ENCODE measurements around the gene PPP6R3. TPM values are rescaled to one million over a fixed set of nuclear protein-coding genes. Genes with fewer than 3 reads are reported as not detected.
"Not testable (repeated sequence)": the region's sequence is repeated elsewhere in the genome, so short reads cannot be mapped to it uniquely, and the experiment has no call there.

Gene PPP6R3
- total RNA-seq, 1 donor from 2014 or later = 133 TPM

DNA sequence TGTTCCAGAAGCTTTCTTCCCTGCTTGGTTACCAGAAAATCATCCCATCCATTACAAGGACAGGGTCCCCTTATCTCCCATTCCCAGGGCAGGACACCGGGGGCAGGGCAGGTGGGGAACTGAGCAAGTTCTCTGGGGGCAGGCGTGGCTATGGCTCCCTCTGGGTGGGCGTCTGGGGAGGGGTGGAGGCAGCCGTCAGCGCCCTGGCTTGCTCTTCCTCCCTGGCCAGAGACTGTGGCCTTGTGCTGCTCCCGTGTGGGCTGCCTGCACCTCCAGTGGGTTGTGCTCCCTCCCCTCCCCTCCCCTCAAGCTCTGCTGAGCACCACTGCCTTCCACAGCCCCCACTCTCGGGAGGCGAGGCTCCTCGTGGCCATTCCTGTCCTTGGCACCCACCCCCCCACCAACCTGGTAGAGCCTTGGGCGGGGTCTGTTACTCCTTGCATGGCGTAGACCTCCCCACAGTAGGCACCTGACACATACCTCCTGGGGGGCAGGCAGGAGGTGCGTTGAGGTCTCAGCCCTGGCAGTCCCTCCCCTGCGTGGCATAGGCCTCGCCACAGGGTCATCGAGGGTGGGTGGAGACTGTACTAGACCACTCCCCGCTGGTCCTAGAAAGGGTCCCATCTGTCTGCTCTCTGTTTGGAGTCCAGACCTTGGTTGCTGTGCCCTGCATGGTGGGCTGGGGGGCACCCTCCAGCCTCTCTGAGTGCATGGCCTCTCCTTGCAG, 24.2 kb upstream of the PPP6R3 start:
- no peak for DNase-seq (ENCODE audit: low read depth in 2 of 2)

DNA sequence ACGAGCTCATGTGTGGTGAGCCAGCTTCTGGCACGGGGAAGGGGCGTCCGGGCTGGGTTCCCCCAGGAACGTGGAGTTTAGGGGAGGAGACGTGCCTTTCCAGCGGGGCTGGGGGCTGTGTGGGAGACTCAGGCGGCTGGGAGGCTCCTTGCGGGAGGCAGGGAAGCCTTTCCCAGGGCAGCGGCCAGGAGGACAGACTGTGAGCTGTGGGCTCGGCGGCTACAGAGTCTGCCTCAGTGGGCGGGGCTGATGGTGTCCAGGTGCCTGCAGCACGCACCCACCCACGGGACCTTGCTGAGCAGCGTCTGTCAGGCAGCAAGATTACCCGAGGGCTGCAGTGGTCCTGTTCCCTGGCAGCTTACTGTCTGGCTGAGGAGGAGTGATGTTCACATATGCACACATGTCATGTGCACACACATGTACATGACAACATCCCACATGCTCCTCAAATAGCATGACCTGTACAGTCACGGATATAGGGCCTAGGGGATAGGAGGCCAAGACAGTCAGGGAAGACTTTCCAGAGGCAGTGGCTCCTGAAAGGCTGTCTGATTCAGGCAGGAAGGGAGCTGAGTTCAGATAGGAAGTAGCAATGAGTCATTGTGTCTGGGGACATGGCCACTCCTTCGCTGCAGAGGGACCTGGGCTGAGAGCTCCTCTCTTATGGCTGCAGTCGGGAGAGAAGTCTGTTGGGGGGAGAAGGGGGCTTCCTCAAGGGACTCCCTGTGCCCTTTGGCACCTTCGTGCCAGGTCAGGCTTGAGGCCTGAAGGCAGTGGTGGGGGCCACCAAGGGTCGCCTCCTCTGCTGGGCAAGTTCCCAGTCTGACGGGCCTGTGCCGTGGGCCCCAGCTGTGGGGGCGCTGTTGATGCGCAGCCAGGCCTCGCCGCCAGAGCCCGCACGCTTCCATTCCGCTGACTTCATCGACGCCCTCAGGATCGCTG, 23.3 kb upstream of the PPP6R3 start:
- DNase-seq (ENCODE audit: low read depth in 2 of 2) = peak; percentile 85 to 93

DNA sequence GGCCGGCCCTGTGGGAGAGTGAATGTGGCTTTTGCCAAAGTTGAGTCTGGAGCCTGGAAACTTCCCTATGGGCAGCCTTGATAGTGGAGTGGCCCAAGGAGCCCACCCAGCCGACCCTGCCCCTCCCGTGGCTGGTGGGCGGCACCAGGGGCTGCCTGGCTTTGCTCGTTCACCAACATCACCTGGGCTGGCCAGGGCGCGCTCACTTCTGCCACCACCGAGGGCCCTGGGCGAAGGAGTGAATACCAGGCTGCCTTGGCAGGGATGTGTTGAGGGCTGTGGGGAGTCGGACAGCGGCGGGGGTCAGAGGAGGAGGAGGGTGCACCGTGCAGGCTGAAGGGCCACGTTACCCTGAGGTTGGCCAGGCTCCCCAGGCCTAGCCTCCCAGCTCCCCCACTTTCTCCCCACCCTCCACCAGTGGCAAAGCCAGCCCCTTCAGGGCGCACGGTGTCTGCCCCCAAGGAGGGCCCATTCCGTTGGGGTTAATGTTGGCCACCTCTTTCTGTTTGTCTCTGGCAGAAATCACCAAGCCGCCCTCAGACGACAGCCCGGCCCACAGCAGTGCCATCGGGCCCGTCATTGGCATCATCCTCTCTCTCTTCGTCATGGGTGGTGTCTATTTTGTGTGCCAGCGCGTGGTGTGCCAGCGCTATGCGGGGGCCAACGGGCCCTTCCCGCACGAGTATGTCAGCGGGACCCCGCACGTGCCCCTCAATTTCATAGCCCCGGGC, 22.5 kb upstream of the PPP6R3 start:
- no peak for DNase-seq (ENCODE audit: low read depth in 2 of 2)

DNA sequence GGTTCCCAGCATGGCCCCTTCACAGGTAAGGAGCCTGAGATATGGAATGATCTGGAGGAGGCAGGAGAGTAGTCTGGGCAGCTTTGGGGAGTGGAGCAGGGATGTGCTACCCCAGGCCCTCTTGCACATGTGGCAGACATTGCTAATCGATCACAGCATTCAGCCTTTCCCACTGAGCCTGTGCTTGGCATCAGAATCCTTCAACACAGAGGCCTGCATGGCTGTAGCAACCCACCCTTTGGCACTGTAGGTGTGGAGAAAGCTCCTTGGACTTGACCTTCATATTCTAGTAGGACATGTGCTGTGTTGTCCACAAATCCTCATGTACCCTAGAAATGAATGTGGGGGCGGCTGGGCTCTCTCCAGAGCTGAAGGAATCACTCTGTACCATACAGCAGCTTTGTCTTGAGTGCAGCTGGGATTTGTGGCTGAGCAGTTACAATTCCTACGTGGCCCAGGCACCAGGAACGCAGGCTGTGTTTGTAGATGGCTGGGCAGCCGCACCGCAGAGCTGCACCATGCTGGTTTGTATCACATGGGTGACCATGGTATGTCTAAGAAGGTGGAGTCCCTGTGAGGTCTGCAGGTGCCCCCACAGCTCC, 21.8 kb upstream of the PPP6R3 start:
- DNase-seq (ENCODE audit: low read depth in 2 of 2) = no peak

DNA sequence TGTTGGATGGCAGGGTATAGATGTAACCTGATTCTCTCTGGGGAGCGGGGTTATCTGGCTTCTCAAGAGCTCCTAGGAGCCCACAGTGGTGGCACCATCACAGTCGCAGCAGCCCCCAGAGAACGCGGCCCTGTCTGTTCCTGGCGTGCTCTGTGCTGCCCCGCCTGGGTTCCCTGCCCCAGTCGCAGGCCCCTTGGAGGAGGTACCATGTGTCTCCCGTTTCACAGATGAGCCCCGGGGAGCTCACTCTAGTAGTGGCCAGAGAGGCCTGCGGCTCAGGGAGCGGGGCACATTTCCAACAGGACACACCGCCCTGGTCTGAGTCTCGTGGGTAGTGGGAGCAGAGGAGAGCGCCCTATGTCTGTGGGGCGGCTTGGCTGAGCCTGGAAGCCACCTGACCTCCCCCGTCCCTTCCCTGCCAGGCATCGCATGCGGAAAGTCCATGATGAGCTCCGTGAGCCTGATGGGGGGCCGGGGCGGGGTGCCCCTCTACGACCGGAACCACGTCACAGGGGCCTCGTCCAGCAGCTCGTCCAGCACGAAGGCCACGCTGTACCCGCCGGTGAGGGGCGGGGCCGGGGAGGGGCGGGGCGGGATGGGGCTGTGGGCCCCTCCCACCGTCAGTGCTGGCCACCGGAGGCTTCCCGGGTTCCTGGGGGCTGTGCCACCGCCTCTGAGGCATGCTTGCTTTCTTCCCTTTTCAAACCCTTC, 21.0 kb upstream of the PPP6R3 start:
- peak in 1 of 2 donors; percentile 56 for DNase-seq (ENCODE audit: low read depth in 2 of 2)

DNA sequence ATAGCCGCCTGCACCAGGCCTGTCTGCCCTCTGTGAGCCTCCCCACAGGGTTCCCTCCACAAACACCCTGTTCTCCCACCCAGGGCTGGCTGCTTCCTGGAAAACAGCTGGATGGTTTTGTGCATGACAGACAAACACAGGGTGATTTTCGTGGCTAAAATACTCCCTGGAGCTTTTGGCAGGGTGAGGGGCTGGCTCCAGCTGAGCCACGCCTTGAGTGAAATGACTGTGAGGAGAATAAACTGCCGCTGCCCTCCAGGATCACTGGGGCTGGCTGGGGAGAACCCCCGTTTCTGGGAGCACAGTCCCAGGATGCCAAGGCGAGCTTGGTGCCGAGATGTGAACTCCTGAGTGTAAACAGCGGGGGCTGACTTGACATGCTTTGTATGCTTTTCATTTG, 20.3 kb upstream of the PPP6R3 start:
- DNase-seq (ENCODE audit: low read depth in 2 of 2) = no peak

DNA sequence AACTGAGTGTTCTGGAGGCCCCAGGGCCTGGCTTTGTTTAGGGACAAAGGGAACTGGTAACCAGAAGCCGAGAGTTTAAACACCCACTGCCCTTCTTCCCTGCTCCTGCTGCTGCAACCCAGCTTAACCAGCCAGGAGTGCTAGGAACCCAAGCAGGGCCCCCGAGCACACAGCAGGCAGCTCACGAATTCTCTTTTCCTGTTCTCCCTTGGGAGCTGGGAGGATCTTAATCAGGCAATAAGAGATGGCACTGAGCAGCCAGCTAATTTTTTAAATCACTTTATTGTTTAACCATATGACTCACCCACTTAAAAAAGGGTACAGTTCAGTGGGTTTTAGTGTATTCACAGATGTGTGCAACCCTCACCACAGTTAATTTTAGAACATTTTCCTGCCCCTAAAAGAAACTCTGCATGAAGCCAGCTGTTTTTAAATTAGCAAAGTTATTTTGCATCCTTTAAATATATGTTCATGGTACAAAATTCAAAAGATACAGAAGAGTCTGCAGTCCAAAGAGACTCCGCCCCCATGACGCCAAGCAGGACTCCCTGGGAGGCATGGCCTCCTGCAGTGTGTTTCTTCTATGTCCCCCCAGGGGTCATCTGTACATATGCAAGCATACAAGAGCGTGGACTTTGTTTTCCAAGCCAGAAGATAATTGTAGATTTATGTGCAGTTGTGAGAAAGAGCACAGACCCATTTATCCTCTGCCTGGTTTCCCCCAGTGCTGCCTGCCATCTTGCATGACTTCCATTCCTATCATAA, 18.9 kb upstream of the PPP6R3 start:
- DNase-seq (ENCODE audit: low read depth in 2 of 2) = no peak

DNA sequence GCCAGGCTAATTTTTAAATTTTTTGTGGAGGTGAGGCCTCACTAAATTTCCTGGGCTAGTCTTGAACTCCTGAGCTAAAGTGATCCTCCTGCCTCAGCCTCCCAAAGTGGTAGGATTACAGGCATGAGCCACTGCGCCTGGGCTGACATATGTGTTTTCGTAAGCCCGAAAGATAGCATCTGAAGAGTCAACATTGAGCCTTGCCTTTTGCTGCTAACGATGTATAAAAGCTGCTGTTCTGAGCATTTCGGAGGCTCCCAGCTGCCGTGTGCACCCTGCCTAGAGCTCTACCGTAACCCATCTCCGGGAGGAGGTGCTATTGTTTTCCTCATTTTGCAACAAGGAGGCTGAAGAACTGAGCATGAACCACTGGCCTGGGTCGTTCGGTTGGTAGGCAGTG, 18.1 kb upstream of the PPP6R3 start:
- no peak for DNase-seq (ENCODE audit: low read depth in 2 of 2)

DNA sequence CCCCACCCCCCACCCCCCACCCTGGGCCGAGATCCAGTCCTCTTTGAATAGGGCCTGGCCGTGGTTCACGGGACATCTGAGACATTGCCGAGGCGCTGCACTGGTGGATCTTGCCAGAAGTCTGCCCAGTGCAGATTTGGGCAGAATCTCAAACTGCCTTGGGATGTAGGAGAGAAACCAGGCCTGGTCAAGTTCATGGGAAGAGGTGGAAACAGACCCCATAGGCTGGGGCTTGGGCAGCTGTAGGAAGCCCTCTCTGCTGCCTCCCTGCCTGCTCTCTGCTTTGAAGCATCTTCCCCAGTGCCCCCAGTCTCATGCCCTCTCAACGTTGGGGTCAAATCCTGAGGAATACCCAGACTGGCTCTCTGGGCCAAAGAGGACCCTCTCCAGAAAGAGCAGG, 16.0 kb upstream of the PPP6R3 start:
- no peak for DNase-seq (ENCODE audit: low read depth in 2 of 2)

DNA sequence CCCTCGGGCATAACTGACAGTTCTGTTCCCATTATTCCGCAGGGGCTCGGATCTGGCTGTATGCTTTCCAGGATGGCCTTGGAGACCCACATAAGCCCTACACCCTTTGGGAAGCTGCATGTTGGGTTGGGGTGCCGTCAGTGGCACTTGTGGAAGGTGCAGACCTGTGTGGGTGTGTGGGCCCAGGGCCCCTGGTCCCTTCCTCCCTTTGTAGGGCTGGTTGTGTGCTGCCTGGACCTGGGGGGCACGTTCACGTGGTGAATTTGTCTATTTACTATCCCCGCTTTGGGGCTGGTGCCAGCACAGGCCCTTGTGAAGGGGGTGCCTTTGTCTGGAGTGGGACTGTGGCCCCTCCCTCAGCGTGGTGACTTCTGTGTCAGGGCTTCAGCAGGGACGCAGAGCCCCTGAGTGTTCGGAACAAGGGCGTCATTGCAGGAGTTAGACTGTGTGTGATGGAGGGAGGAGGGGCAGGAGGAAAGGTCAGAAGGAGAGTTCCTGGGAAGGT, 15.0 kb upstream of the PPP6R3 start:
- DNase-seq (ENCODE audit: low read depth in 2 of 2) = no peak

DNA sequence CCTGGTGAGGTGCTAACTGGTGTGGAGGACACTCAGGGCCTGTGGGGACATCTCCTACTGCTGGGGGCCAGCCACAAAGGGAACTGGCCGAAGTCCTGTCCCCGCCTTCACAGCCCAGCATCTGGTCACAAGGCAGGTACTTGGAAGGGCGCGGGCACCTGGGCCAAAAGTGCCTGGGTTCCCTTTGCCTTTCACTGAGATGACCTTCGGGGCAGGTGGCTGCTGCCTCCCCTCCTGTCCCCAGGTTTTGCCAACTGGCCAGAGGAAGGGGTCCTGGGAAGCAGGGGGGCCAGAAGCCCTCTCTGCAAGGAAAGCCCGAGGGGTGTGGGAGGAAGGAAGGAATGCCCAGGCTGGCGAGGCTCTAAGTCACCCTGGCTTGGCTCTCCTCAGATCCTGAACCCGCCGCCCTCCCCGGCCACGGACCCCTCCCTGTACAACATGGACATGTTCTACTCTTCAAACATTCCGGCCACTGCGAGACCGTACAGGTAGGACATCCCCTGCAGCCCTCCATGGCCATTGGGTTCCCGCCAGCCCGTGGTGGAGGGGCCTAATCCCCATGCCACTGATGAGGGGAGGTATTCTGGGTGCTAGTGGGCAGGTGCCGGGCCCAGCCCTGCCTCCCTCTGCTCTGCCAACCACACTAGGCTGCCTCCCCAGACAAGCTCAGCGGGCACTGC, 14.4 kb upstream of the PPP6R3 start:
- no peak for DNase-seq (ENCODE audit: low read depth in 2 of 2)

DNA sequence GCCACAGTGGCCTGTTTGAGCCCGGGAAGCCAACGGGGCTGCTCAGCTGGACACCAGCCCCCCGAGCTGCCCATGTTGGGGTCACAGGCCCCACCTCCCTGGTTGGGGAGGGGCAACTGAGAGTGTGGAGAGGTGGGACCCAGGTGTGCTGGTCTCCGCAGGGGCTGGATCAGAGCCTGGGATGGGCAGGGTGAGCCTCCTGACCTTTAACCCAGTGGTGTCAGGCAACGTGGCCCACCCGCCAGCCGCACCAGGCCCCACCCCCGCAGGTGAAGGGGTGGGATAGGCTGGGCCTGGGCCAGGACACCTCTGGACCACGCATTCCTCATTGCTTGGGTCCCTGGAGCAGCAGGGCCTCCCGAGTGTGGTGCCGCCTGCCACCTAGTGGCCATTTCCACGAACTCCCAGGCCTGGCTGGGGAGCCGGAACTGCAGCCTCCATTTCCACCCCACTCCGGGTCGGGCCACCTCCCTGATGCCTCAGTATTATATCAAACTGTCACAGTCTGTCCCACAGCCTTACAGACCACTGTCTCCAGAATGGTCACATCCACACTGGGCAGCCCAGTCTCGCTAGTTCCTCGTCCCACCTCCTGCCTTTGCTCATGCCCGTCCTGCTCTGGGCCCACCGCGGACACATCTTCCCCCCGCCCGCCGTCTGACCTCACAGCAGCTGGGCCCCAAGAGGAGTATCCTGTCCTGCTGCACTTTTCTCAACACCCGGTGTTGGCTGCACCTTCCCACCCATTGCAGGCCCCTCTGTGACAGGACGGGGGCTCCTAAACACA, 13.3 kb upstream of the PPP6R3 start:
- DNase-seq (ENCODE audit: low read depth in 2 of 2) = peak; percentile 73 to 83

DNA sequence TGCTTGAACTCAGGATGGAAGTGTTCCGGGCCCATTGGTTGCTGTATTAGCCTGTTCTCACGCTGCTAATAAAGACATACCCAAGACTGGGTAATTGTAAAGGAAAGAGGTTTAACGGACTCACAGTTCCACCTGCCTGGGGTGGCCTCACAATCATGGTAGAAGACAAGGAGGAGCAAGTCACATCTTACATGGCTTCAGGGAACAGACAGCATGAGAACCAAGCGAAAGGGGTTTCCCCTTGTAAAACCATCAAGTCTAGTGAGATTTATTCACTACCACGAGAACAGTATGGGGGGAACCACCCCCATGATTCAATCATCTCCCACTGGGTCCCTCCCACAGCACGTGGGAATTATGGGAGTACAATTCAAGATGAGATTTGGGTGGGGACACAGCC, 12.6 kb upstream of the PPP6R3 start:
- not testable (repeated sequence) for DNase-seq (ENCODE audit: low read depth in 2 of 2)

DNA sequence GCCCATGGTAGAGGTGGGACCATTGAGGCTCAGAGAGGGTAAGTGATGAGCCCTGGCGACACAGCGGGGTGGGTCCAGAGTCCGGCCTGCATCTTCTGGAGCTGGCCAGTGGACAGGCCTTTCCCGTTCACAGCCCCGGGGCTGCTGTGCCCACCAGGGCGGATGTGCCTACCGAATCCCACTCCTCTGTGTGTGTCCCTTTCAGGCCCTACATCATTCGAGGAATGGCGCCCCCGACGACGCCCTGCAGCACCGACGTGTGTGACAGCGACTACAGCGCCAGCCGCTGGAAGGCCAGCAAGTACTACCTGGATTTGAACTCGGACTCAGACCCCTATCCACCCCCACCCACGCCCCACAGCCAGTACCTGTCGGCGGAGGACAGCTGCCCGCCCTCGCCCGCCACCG, 11.9 kb upstream of the PPP6R3 start:
- no peak for DNase-seq (ENCODE audit: low read depth in 2 of 2)

DNA sequence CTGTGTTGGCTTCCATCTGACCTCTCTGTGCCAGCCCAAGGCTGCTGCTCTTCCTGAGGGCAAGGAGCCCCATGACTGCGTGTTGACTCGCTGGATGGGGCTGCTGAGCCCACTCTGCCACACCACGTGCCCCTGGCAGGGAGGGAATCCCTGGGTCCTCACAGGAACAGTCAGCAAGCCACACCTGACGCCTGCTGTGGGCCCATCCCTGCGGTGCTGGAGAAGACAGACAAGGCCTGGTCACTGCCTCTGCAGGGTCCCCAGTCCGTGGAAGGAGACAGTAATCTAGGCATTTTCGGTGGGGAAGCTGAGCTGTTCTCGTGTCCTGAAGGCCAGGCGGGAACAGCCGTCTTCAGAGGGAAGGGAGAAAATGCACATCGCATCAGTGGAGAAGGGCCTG, 10.6 kb upstream of the PPP6R3 start:
- DNase-seq (ENCODE audit: low read depth in 2 of 2) = no peak

DNA sequence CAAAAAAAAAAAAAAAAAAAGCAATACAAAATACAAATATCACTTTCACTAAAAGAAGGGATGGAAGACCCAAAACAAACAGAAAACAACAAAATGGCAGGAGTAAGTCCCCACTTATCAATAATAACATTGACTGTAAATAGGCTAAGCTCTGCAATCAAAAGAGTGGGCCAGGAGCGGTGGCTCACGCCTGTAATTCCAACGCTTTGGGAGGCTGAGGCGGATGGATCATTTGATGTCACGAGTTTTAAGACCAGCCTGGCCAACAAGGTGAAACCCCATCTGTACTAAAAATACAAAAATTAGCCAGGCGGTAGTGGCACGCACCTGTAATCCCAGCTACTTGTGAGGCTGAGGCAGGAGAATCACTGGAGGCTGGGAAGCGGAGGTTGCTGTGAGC, 9.8 kb upstream of the PPP6R3 start:
- no peak for DNase-seq (ENCODE audit: low read depth in 2 of 2)

DNA sequence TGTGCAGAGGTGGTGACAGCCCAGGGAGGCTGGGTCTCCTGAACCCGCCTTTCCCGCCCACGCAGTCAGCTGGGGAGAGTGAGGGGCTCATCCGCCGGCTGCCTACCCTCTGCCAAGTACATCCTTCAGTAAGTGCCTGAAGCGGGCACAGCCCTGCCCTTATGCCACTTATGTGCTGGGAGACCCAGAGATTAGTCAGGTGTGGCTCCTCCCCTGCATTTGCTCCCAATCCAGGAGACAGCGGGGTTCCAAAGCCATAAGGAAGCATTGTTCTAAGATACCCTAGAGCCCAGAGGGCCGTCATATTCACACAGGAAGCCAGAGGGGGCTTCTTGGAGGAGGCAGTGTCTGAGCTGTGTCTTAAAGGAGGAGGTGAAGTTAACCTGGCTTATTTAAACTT, 5.8 kb upstream of the PPP6R3 start:
- DNase-seq (ENCODE audit: low read depth in 2 of 2) = no peak

DNA sequence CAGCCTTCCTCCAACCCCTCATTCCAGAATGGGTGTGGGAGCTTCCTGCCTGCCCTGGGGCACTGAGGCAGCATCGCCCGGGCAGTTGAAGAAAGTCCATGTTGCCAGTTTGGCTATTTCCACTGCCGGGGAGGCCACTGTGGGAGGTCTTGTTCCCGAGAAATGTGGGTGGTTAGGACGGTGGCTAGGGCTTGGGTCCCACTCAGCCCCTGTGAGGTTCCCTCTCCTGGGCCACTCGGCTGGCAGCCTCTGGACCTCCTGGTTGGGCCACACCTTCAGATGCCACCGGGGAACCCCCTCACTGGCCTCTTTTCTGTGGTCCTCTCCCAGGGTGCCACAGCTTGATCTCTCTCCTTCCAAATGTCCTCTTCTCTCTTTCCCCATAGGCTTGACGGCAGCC, 5.1 kb upstream of the PPP6R3 start:
- DNase-seq (ENCODE audit: low read depth in 2 of 2) = no peak

Data from lung microvascular endothelial cell (primary cell).